IMR-90 (cell line): Measurements from ENCODE around the gene DDAH2. TPM values are rescaled to one million over a fixed set of nuclear protein-coding genes. Genes with fewer than 3 reads are reported as not detected.

Experiments used
- ATAC-seq: fragments of 200-7000 bp; cut with Tn5 transposase; 2 replicates; pipeline ENCODE4 v1.9.1; 2020; ENCODE audit warnings: low read depth, mild to moderate bottlenecking, moderate library complexity
- BruUV-seq: library from RNA; stranded (reverse); fragments of 400-500 nt; replicated peaks from 2 replicates; lab custom pipeline; 2021; lab: Mats Ljungman, UMichigan
- CTCF ChIA-PET: fragments of 300-600 bp; formaldehyde crosslinking; extraction: SDS; loops from one replicate; lab custom pipeline; 2021; ENCODE audit warnings: antibody characterized with exemption; lab: Yijun Ruan, JAX
- POLR2A ChIA-PET: fragments of 300-600 bp; sonication (Branson Sonifier 250); formaldehyde crosslinking; loops from one replicate; lab custom pipeline; 2022; ENCODE audit warnings: antibody characterized with exemption; ENCODE audit not compliant: unreplicated experiment; lab: Charles Lee
- DNase-seq: peaks from one replicate; pipeline ENCODE4 v3.0.0; 2013
- H2AFZ ChIP-seq: replicated peaks from 2 replicates; pipeline ENCODE3; 2013; ENCODE audit warnings: low read length, mild to moderate bottlenecking; ENCODE audit not compliant: poor library complexity
- H2AK5ac ChIP-seq: 2 replicates; pipeline ENCODE4 v1.6.1; 2013; ENCODE audit warnings: low read depth, low read length, inconsistent platforms
- H2AK9ac ChIP-seq: replicated peaks from 2 replicates; pipeline ENCODE3; 2013; ENCODE audit warnings: mild to moderate bottlenecking, low read depth, low read length, moderate library complexity; ENCODE audit not compliant: poor library complexity
- H2BK120ac ChIP-seq: 2 replicates; pipeline ENCODE4 v1.6.1; 2013; ENCODE audit warnings: low read depth, low read length, inconsistent platforms
- H2BK15ac ChIP-seq: 3 replicates; pipeline ENCODE4 v1.6.1; 2013; ENCODE audit warnings: low read depth, low read length, inconsistent platforms
- H2BK20ac ChIP-seq: 2 replicates; pipeline ENCODE4 v1.6.1; 2013; ENCODE audit warnings: low read depth, mild to moderate bottlenecking, inconsistent platforms, low read length, moderate library complexity
- H2BK5ac ChIP-seq: 2 replicates; pipeline ENCODE4 v1.6.1; 2013; ENCODE audit warnings: mild to moderate bottlenecking, low read depth, low read length, inconsistent platforms; ENCODE audit not compliant: poor library complexity, severe bottlenecking
- H3K14ac ChIP-seq: replicated peaks from 2 replicates; pipeline ENCODE4 v1.6.1; 2013; ENCODE audit warnings: low read depth, low read length, inconsistent platforms
- H3K18ac ChIP-seq: 2 replicates; pipeline ENCODE4 v1.6.1; 2013; ENCODE audit warnings: low read depth, low read length, control low read depth
- H3K23ac ChIP-seq: 2 replicates; pipeline ENCODE4 v1.6.1; 2013; ENCODE audit warnings: low read depth, low read length, inconsistent platforms
- H3K27ac ChIP-seq: 2 replicates; pipeline ENCODE4 v1.5.1; 2013; ENCODE audit warnings: mild to moderate bottlenecking, control low read depth, low read length; ENCODE audit not compliant: insufficient read depth
- H3K27me3 ChIP-seq: 2 replicates; pipeline ENCODE4 v1.6.1; 2013; ENCODE audit warnings: low read length; ENCODE audit not compliant: control insufficient read depth, insufficient read depth
- H3K36me3 ChIP-seq: 2 replicates; pipeline ENCODE4 v1.6.1; 2013; ENCODE audit warnings: low read length, mixed read lengths; ENCODE audit not compliant: control insufficient read depth, insufficient read depth
- H3K4ac ChIP-seq: 2 replicates; pipeline ENCODE4 v1.6.1; 2013; ENCODE audit warnings: low read depth, low read length, inconsistent platforms
- H3K4me1 ChIP-seq: 2 replicates; pipeline ENCODE4 v1.6.1; 2013; ENCODE audit warnings: low read length, mixed read lengths; ENCODE audit not compliant: control insufficient read depth, insufficient read depth
- H3K4me2 ChIP-seq: 2 replicates; pipeline ENCODE4 v1.6.1; 2013; ENCODE audit warnings: low read depth, mild to moderate bottlenecking, control low read depth, low read length, moderate library complexity
- H3K4me3 ChIP-seq: 2 replicates; pipeline ENCODE4 v1.5.1; 2013; ENCODE audit warnings: low read depth, mild to moderate bottlenecking, control low read depth, low read length, moderate library complexity; ENCODE audit not compliant: insufficient read depth
- H3K56ac ChIP-seq: 2 replicates; pipeline ENCODE4 v1.6.1; 2013; ENCODE audit warnings: low read length, inconsistent platforms; ENCODE audit not compliant: insufficient read depth; ENCODE audit errors: extremely low read depth
- H3K79me1 ChIP-seq, 2 experiments: 2 replicates each; pipeline ENCODE4 v1.6.1; 2013; ENCODE audit warnings: low read length in 2 of 2, inconsistent platforms in 1 of 2, low read depth in 1 of 2
- H3K9ac ChIP-seq: 2 replicates; pipeline ENCODE4 v1.6.1; 2013; ENCODE audit warnings: low read depth, low read length, control low read depth
- H3K9me1 ChIP-seq: 2 replicates; pipeline ENCODE4 v1.6.1; 2013; ENCODE audit warnings: low read length, inconsistent platforms; ENCODE audit not compliant: insufficient read depth
- H3K9me3 ChIP-seq: 2 replicates; pipeline ENCODE4 v1.6.1; 2013; ENCODE audit warnings: low read length; ENCODE audit not compliant: control insufficient read depth, insufficient read depth
- H4K20me1 ChIP-seq: 2 replicates; pipeline ENCODE4 v1.6.1; 2013; ENCODE audit warnings: low read length, inconsistent platforms; ENCODE audit not compliant: insufficient read depth
- H4K5ac ChIP-seq: 2 replicates; pipeline ENCODE4 v1.6.1; 2013; ENCODE audit warnings: mild to moderate bottlenecking, low read depth, low read length, control low read depth
- H4K8ac ChIP-seq, 2 experiments: 2 replicates each; pipeline ENCODE4 v1.6.1; 2013; ENCODE audit warnings: low read depth in 2 of 2, low read length in 2 of 2, control low read depth in 1 of 2, inconsistent platforms in 1 of 2
- H4K91ac ChIP-seq: 2 replicates; pipeline ENCODE4 v1.6.1; 2013; ENCODE audit warnings: low read depth, low read length, inconsistent platforms; ENCODE audit not compliant: insufficient read depth
- BHLHE40 ChIP-seq: fragments of 150-350 bp; IDR thresholded peaks from 2 replicates; pipeline ENCODE4 v1.6.1; 2016; ENCODE audit warnings: mild to moderate bottlenecking, low read depth, low read length
- CEBPB ChIP-seq: IDR thresholded peaks from 2 replicates; pipeline ENCODE4 v1.6.1; 2012; ENCODE audit warnings: low read depth, low read length, improper control_type of control experiment
- CHD1 ChIP-seq: IDR thresholded peaks from 2 replicates; pipeline ENCODE4 v1.6.1; 2012; ENCODE audit warnings: low read depth, low read length, improper control_type of control experiment
- ELK1 ChIP-seq: fragments of 150-350 bp; IDR thresholded peaks from 2 replicates; pipeline ENCODE4 v1.6.1; 2016; ENCODE audit warnings: low read depth, mild to moderate bottlenecking, low read length, moderate library complexity, borderline replicate concordance
- FOS ChIP-seq: fragments of 150-350 bp; IDR thresholded peaks from 2 replicates; pipeline ENCODE4 v1.6.1; 2016; ENCODE audit warnings: low read depth, low read length
- MAFK ChIP-seq: IDR thresholded peaks from 2 replicates; pipeline ENCODE4 v1.6.1; 2012; ENCODE audit warnings: low read depth, low read length, improper control_type of control experiment
- MAZ ChIP-seq: IDR thresholded peaks from 2 replicates; pipeline ENCODE4 v1.6.1; 2012; ENCODE audit warnings: low read depth, mild to moderate bottlenecking, low read length, improper control_type of control experiment, moderate library complexity, borderline replicate concordance
- MXI1 ChIP-seq: IDR thresholded peaks from 2 replicates; pipeline ENCODE4 v1.6.1; 2012; ENCODE audit warnings: low read depth, mild to moderate bottlenecking, low read length, moderate library complexity, borderline replicate concordance
- NFE2L2 ChIP-seq: fragments of 150-350 bp; IDR thresholded peaks from 2 replicates; pipeline ENCODE4 v1.6.1; 2016; ENCODE audit warnings: low read depth, mild to moderate bottlenecking, low read length
- POLR2A ChIP-seq: IDR thresholded peaks from 2 replicates; pipeline ENCODE4 v1.6.1; 2012; ENCODE audit warnings: mild to moderate bottlenecking, low read depth, low read length
- RAD21 ChIP-seq: IDR thresholded peaks from 2 replicates; pipeline ENCODE4 v1.6.1; 2012; ENCODE audit warnings: low read length, improper control_type of control experiment
- RCOR1 ChIP-seq: IDR thresholded peaks from 2 replicates; pipeline ENCODE4 v1.6.1; 2012; ENCODE audit warnings: mild to moderate bottlenecking, low read length, improper control_type of control experiment; ENCODE audit not compliant: insufficient replicate concordance
- SMC3 ChIP-seq: fragments of 150-350 bp; IDR thresholded peaks from 2 replicates; pipeline ENCODE4 v1.6.1; 2016; ENCODE audit warnings: low read depth, mild to moderate bottlenecking, antibody characterized with exemption, low read length, moderate library complexity
- WGBS, 2 experiments: methylation state at CpG; one replicate each; pipeline versions ENCODE4 v1.1.5 to v1.1.7; 2013; ENCODE audit warnings: missing lambda C conversion rate in 2 of 2; ENCODE audit not compliant: insufficient read length in 1 of 2; ENCODE audit errors: extremely low coverage in 2 of 2; 5-methylcytosine and 5-hydroxymethylcytosine counted together
- dilution Hi-C: fragments of 300-500 bp; cut with HindIII; formaldehyde crosslinking; loops from one replicate; pipeline ENCODE4 v1.14.3; 2018; ENCODE audit warnings: low sequenced_read_pairs; ENCODE audit not compliant: unreplicated experiment
- in situ Hi-C: fragments of 300-500 bp; cut with MboI; formaldehyde crosslinking; loops from 3 replicates; pipeline ENCODE4 v1.14.3; 2019; ENCODE audit warnings: low sequenced_read_pairs, inconsistent platforms, mixed read lengths
- intact Hi-C: fragments of 100-400 bp; cut with micrococcal nuclease; formaldehyde crosslinking; loops from 2 replicates; pipeline ENCODE4 v1.10.0; 2022
- polyA plus RNA-seq, 3 experiments: library from polyadenylated mRNA; depleted of rRNA; stranded (reverse); fragments of >200 nt; gene quantifications; 2 replicates each; pipeline ENCODE4 v1.2.3, GENCODE V29; 2012; ENCODE audit warnings: low replicate concordance in 1 of 3
- total RNA-seq: library from RNA; depleted of rRNA; stranded (reverse); fragments of >200 nt; gene quantifications from 2 replicates; pipeline ENCODE4 v1.2.3, GENCODE V29; 2012
- TF ChIP-seq, protein P1 (sequence below): fragments of 150-350 bp; IDR thresholded peaks from 2 replicates; pipeline ENCODE4 v1.6.1; 2017; ENCODE audit warnings: mild to moderate bottlenecking, antibody characterized with exemption, low read length, low read depth
- TF ChIP-seq, protein P2 (sequence below): conservative IDR thresholded peaks from 2 replicates; pipeline ENCODE4 v1.5.1; 2012; ENCODE audit warnings: mild to moderate bottlenecking, low read depth, low read length, improper control_type of control experiment

Gene DDAH2
- total and polyA plus RNA-seq, 2 of the 4 experiments (the other 2 are of a cell fraction), result 40.7 to 57.9 TPM

GRCh38 chr6:31761343-31761742 lies 32.2 kb upstream of the DDAH2 start:
- Histone ChIP-seq H2BK5ac (no peak overlapping the region), H3K9me1 (peaks cover 12% of the 10 kb centered on the region), H3K27me3 (no peaks in the 10 kb centered on the region), H2BK15ac (no peak overlapping the region), H3K36me3 (peaks cover 7% of the 10 kb centered on the region; the same call in 1 of the 2 replicates), H4K8ac (no peak overlapping the region), H3K23ac (no peak overlapping the region), H3K18ac (no peak overlapping the region), H3K27ac (no peak overlapping the region), H2AK9ac (no peak overlapping the region), H2AFZ (no peak overlapping the region), H3K4ac (no peak overlapping the region), H3K4me1 (peaks cover 4% of the 10 kb centered on the region), H3K79me1 (no peaks in the 10 kb centered on the region), H2BK20ac (no peak overlapping the region), H4K20me1 (no peaks in the 10 kb centered on the region), H3K9me3 (no peaks in the 10 kb centered on the region), H2AK5ac (no peak overlapping the region), H4K91ac (no peak overlapping the region), H3K4me2 (no peak overlapping the region), H2BK120ac (no peak overlapping the region), H3K56ac (no peak overlapping the region), H4K5ac (no peak overlapping the region), H3K4me3 (no peak overlapping the region), H3K9ac (no peak overlapping the region), H3K14ac (no peak overlapping the region)
- BruUV-seq, result no TSS peak
- ATAC-seq (no peak), DNase-seq (no peak)
- 100% methylated on average over 2 of the region's 8 CpGs; no CpG with 5 or more reads in 1 of the 2 experiments for WGBS, 2 experiments
- TF ChIP-seq POLR2A, result no peak
- no peak for TF ChIP-seq CHD1
- no peak for TF ChIP-seq MXI1
- no peak for TF ChIP-seq RCOR1
- TF ChIP-seq RAD21, result no peak
- no peak for TF ChIP-seq NFE2L2
- TF ChIP-seq MAZ, result no peak
- no peak for TF ChIP-seq FOS
- no peak for TF ChIP-seq CEBPB
- TF ChIP-seq MAFK, result no peak
- TF ChIP-seq ELK1, result no peak
- TF ChIP-seq, protein P1, sequence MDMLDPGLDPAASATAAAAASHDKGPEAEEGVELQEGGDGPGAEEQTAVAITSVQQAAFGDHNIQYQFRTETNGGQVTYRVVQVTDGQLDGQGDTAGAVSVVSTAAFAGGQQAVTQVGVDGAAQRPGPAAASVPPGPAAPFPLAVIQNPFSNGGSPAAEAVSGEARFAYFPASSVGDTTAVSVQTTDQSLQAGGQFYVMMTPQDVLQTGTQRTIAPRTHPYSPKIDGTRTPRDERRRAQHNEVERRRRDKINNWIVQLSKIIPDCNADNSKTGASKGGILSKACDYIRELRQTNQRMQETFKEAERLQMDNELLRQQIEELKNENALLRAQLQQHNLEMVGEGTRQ, result no peak
- no peak for TF ChIP-seq BHLHE40
- TF ChIP-seq SMC3, result no peak
- TF ChIP-seq, protein P2, sequence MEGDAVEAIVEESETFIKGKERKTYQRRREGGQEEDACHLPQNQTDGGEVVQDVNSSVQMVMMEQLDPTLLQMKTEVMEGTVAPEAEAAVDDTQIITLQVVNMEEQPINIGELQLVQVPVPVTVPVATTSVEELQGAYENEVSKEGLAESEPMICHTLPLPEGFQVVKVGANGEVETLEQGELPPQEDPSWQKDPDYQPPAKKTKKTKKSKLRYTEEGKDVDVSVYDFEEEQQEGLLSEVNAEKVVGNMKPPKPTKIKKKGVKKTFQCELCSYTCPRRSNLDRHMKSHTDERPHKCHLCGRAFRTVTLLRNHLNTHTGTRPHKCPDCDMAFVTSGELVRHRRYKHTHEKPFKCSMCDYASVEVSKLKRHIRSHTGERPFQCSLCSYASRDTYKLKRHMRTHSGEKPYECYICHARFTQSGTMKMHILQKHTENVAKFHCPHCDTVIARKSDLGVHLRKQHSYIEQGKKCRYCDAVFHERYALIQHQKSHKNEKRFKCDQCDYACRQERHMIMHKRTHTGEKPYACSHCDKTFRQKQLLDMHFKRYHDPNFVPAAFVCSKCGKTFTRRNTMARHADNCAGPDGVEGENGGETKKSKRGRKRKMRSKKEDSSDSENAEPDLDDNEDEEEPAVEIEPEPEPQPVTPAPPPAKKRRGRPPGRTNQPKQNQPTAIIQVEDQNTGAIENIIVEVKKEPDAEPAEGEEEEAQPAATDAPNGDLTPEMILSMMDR, result no peak
- intact Hi-C loops, result no loop called here
- in situ Hi-C loops, result no loop called here
- CTCF ChIA-PET, result no interaction called here
- dilution Hi-C loops, result no loop called here
- POLR2A ChIA-PET, result no interaction called here
